ENCODE data around the gene PHF14.

Gene PHF14

DNA sequence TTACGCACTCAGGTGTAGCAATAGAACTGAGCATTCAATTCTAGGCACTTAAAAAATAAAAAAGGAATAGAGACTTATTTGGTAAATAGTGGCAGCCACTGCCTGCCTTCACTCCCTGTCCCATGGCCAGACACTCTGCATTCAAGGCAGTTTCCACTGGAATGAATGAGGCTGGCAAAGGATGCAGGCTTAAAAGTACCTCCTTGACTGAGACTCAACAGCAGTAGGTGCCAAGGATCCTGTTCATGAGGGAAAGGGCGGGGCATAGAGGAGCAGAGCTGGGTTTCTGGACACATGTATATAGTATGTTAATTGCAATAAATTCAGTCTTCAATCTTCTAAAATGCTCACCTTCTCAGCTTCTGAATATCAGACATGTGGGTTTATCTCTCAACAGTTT, 242.6 kb downstream of the PHF14 start:
- no peak for DNase-seq

DNA sequence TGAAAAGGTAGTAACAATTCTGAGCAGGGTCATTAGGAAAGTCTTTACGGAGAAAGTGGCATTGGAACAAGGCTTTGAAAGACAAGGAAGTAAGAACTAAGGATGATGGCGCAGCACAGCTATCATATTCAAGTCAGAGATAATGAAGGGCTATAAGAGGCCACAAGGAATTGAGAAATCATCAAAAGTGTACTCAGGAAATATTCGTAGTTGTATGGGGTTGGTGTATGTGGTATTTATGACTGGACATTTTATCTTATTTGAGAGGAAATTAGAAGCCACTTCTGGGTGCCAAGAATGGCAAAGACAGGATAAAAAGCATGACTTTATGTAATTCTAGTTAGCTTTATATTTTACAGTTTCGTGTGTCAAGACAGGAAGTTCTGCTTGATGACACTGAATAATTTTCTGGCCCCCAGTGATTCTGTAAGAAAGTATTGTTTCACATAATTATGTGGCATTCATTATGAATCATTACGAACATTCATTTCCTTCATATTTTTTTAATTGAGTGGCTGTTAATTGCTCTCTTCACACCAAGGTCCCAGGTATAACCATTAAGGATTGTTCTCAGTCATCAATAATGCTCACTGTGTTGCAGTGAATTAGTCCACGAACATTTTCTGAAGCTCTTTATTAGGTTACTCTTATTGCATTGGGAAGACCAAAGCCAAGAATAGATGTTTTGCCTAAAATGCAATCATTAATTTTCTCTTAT, 244.3 kb downstream of the PHF14 start:
- DNase-seq, result no peak

Data from activated T-cell treated with anti-CD3 and anti-CD28 coated beads, Interleukin-2, amount 50 U/mL, for 1 hour (primary cell).